ENCODE results near the gene STRBP. TPM values are rescaled to one million over a fixed set of nuclear protein-coding genes. Genes with fewer than 3 reads are reported as not detected.
A peak's percentile ranks its signal among the peaks of the same experiment; 100 is the strongest.

STRBP gene
- total and polyA plus RNA-seq, 9 of the 15 experiments (the other 6 are each of a cell fraction or from before 2014, with no cell fraction given) = 27.7 to 84.0 (median 70.2) TPM

GRCh38 chr9:123291736-123292135, 23.4 kb upstream of the STRBP start (continued):
- TF ChIP-seq RNF219 (CRISPR knock-in tag; IDR thresholded peaks at IDR 0.05) = no peak
- no peak for TF ChIP-seq HMG20A (CRISPR knock-in tag; conservative IDR thresholded peaks at IDR 0.05)
- no peak for TF ChIP-seq ZNF175 (CRISPR knock-in tag; IDR thresholded peaks at IDR 0.05; ENCODE audit: low read depth)
- 0 out of 2 replicates have a peak, but pooled peaks have one; percentile 14 for TF ChIP-seq NCOA1 (IDR thresholded peaks at IDR 0.05; ENCODE audit: low read depth)
- TF ChIP-seq AFF1 (IDR thresholded peaks at IDR 0.05; ENCODE audit: low read depth in 1 of 2, partially characterized antibody in 2 of 2) = peak in 1 of 2 experiments; percentile 68
- no peak for TF ChIP-seq RBM15 (IDR thresholded peaks at IDR 0.05; ENCODE audit: insufficient read depth, low read length)
- TF ChIP-seq ZNF133 (CRISPR knock-in tag; IDR thresholded peaks at IDR 0.05) = no peak
- TF ChIP-seq HDAC2 (IDR thresholded peaks at IDR 0.05) = peak; percentile 63; the same call in 1 of the 2 replicates
- TF ChIP-seq CC2D1A (IDR thresholded peaks at IDR 0.05) = 0 out of 2 replicates have a peak, but pooled peaks have one; percentile 16
- TF ChIP-seq ADNP (tag; IDR thresholded peaks at IDR 0.05) = peak; percentile 89
- TF ChIP-seq MIER1 (IDR thresholded peaks at IDR 0.05; ENCODE audit: low read depth) = peak; percentile 89
- TF ChIP-seq GABPB1 (CRISPR knock-in tag; IDR thresholded peaks at IDR 0.05) = peak; percentile 40; the same call in 1 of the 2 replicates
- TF ChIP-seq FOXM1 (IDR thresholded peaks at IDR 0.05; ENCODE audit: low read depth) = peak; percentile 56
- no peak for TF ChIP-seq FOXM1 (CRISPR knock-in tag; IDR thresholded peaks at IDR 0.05; ENCODE audit: low read depth)
- TF ChIP-seq SMARCA5 (IDR thresholded peaks at IDR 0.05) = peak; percentile 42; the same call in 1 of the 2 replicates
- 0 out of 4 replicates have a peak, but pooled peaks of 1 of the 2 experiments have one; percentile 37 for TF ChIP-seq HDAC1 (IDR thresholded peaks at IDR 0.05)

Measured in K562 (cell line).